ENCODE data around the gene SSH2. TPM values are rescaled to one million over a fixed set of nuclear protein-coding genes. Genes with fewer than 3 reads are reported as not detected.

SSH2 gene
- total and polyA plus RNA-seq, 8 donors = 23.5 to 85.5 (median 24.1) TPM

GRCh38 chr17:29715680-29716079 lies 214.3 kb downstream of the SSH2 start:
- TF ChIP-seq CTCF (IDR thresholded peaks at IDR 0.05) = no peak
- intact Hi-C loops (cut with DNase I) = no loop called here
- peak overlapping the region in 1 of 2 donors; percentile 94 for H3K27ac ChIP-seq
- H3K9me3 ChIP-seq = no peaks in the 10 kb centered on the region
- no peaks in the 10 kb centered on the region for H3K27me3 ChIP-seq
- no peak for DNase-seq
- no peak for ATAC-seq
- no peaks in the 10 kb centered on the region for H3K36me3 ChIP-seq
- peaks cover 4 to 97% of the 10 kb centered on the region in 2 donors for H3K4me1 ChIP-seq
- no peak overlapping the region for H3K4me3 ChIP-seq

- no peak for TF ChIP-seq CTCF (IDR thresholded peaks at IDR 0.05)
- DNase-seq (no peak), ATAC-seq (no peak)
- H3K36me3 ChIP-seq = no peaks in the 10 kb centered on the region
- no peak overlapping the region for H3K4me3 ChIP-seq
- intact Hi-C loops (cut with DNase I) = no loop called here
- H3K4me1 ChIP-seq = peaks cover 9 to 97% of the 10 kb centered on the region in 2 donors
- no peaks in the 10 kb centered on the region for H3K27me3 ChIP-seq
- peak overlapping the region in 1 of 2 donors; percentile 96 for H3K27ac ChIP-seq
- H3K9me3 ChIP-seq = no peaks in the 10 kb centered on the region
Observed at GRCh38 chr17:29714146-29714545, 215.9 kb downstream of the SSH2 start.

- ATAC-seq = no peak
- TF ChIP-seq CTCF (IDR thresholded peaks at IDR 0.05) = no peak
- H3K4me1 ChIP-seq = peaks cover 9 to 97% of the 10 kb centered on the region in 2 donors
- no peaks in the 10 kb centered on the region for H3K27me3 ChIP-seq
- H3K4me3 ChIP-seq = no peak overlapping the region
- H3K27ac ChIP-seq = peak overlapping the region in 1 of 2 donors; percentile 96
- DNase-seq = no peak
- H3K9me3 ChIP-seq = no peaks in the 10 kb centered on the region
- intact Hi-C loops (cut with DNase I) = no loop called here
- no peaks in the 10 kb centered on the region for H3K36me3 ChIP-seq
Observed at GRCh38 chr17:29713626-29714025, 216.4 kb downstream of the SSH2 start.

- intact Hi-C loops (cut with DNase I) = no loop called here
- H3K4me3 ChIP-seq = no peak overlapping the region
- DNase-seq = no peak
- H3K27me3 ChIP-seq = no peaks in the 10 kb centered on the region
- no peak for TF ChIP-seq CTCF (IDR thresholded peaks at IDR 0.05)
- H3K9me3 ChIP-seq = no peaks in the 10 kb centered on the region
- H3K36me3 ChIP-seq = no peaks in the 10 kb centered on the region
- no peak for ATAC-seq
- peak overlapping the region in 1 of 2 donors; percentile 96 for H3K27ac ChIP-seq
- peaks cover 9 to 96% of the 10 kb centered on the region in 2 donors for H3K4me1 ChIP-seq
Observed at GRCh38 chr17:29711588-29712385, 218.2 kb downstream of the SSH2 start.

GRCh38 chr17:29710891-29711418 lies 219.1 kb downstream of the SSH2 start:
- H3K36me3 ChIP-seq = no peaks in the 10 kb centered on the region
- ATAC-seq (peak; percentile 22), DNase-seq (no peak)
- H3K27ac ChIP-seq = peak overlapping the region; percentile 9 to 96
- intact Hi-C loops (cut with DNase I) = no loop called here
- H3K4me1 ChIP-seq = peaks cover 9 to 96% of the 10 kb centered on the region in 2 donors
- no peak for TF ChIP-seq CTCF (IDR thresholded peaks at IDR 0.05)
- H3K4me3 ChIP-seq = no peak overlapping the region
- no peaks in the 10 kb centered on the region for H3K27me3 ChIP-seq
- H3K9me3 ChIP-seq = no peaks in the 10 kb centered on the region
